ENCODE results near the gene RUNX1. TPM values are rescaled to one million over a fixed set of nuclear protein-coding genes. Genes with fewer than 3 reads are reported as not detected.

RUNX1 gene
- polyA plus RNA-seq, 1 donor: 3.0 TPM

DNA sequence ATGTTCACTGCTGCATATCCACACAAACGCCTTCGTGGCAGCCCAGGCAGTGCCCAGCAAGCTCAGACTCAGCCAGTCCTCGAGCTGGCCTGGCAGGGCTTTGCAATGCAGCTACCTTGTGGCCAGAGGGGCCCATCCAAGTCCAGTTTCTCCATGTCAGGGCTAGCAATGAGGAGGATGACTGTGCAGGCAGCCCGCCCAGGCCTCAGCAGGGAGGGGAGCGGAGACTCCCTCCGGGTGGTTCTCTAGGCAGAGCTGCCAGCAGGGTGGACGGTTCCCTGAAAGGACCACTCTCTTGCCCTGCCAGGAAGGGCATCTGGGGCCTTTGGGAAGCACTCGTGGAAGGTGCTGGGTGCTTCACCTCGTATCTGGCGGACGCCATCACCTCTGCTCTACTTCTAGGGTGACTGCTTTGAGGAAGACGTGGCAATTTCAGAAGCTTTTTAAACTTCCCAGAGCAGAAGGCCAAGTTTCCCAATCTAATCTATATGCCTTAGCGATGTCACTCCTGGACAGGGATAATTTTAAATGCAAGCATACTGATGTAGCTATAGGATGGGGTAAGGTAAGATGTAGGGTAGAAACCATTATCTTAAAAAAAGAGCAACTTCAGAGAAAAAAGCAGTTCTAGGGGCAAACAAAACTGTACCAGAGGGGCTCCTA is 56.2 kb downstream of the RUNX1 start:
- no peak for DNase-seq

DNA sequence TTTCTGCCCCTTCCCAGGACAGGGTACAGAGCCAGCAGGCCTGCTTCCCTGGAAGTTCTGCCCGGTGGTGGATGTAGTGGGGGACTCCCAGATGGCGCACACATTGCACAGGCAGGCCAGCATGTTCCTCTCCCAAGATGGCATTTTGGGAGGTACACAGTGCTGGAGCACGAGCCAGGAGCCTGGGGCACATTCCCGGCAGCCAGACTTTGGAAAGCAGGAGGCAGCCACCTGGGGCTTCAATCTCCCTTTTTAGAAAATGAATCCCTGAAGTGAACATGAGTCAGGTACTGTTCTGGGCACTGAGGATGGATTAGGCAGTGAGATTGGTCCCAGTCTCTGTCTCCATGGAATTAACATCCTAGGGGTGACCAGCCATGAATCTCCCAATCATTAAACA is 56.9 kb downstream of the RUNX1 start:
- DNase-seq: no peak

DNA sequence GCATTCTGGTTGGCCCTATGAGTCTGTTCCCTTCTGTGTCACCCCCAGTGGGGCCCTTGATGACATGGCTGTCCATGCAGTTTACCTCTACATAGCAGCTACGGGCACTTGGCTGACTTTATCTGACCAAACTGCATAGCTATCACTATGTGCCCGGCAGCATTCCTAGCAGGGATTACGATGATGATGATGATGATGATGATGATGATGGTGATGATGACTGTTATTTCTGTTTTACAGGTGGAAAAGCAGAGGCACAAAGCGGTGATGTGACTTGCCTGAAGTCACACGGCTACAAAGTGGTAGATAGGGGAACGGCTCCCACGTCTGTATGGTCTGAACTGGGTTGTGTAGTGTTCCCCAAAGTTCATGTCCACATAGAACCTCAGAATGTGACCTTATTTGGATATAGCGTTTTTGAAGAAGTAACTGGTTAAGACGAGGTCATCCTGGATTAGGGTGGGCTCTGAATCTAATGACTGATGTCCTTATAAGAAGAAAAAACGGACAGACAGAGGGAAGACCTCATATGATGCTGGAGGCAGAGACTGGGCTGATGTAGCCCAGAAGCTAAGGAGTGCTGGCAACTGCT is 57.6 kb downstream of the RUNX1 start:
- no peak for DNase-seq

DNA sequence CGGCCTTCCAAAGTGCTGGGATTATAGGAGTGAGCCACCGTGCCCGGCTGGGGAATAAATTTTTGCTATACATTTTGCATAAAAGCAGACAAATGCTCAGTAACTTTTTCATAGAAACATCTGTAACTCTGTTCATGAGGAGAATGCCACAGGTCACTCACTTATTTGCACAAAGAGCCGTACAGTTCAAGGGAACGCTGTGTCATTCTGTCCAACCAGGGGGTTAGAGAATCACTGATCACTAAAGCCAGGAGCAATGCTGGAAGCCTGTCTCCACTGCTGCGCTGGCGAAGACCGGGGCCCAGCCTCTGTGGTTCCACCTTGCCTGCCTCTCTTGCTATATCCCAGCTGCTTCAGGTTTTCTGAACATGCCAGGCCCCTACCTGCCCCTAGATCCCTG is 58.3 kb downstream of the RUNX1 start:
- DNase-seq: no peak

DNA sequence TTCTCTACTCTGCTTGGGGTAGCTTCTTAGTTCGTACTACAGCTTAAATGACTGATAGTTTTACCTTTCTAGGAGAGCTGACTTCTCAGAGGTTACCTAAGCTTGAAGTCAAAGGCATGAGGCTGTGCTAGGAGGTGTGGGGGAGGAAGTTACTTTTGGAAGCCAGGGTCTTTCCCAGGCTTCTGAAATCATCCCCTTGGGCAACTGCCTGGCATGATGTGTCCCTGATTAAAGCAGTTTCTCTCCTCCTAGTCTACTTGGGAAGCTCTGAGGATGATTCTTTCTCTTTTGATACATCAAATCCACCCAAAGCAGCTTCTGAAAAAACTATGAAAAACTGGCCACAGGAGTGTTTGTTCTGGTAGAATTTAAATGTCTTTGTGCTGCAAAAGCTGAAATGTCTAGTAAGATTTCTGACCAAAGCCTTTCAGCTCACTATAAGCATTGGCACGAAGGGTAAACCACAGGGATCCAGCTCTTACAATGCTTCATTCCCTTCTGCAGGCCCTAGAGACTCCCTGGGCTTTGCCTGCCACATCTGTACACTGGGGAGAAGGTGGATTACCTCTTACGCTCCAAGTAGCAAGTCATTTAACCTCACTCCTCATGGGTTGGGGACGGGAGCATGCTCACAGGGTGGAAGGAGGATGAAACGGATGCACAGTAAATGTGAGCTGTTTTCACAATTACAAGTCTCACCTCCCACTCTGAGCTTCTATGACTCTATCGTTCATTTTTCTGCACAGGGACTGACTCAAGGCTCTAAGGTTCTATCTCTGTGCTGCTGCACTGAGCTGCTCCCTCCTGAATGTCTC is 59.6 kb downstream of the RUNX1 start:
- DNase-seq: no peak

DNA sequence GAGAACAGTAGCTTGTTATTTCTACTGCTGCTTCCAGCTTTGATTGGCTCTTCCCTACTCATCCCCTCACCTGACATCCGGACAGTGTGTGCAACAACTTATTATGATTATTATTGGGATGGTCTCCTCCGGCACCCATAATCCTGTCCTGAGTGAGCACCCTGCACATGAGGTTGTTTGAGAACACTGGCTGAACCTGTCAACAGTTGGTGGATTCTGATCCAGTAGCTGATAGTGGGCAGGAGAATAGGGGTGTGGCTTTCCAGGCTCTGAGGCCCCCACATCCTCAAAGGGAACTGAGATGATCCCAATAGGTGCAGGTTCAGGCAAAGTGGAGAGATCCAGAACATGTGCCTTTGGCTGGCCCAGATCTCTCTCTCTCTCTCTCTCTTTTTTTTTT is 60.5 kb downstream of the RUNX1 start:
- no peak for DNase-seq

DNA sequence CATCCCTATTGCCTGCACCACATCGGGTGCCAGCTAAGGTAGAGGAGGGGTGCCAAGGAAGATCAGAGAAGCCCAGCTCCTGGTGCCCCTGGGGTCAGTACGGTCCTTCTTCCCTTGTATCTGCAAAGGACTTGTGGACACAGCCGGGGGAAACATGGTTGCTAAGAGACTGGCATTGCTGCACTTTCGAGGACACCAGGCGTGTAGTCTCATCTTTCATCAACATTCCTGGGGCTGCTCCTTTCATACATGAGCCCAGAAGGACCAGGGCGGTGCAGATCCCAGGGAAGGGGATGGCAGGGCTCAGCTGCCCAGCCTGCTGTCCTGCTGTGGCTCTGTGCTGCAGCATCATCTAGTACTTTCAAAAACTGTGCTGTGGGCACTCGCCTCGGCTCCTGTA is 61.0 kb downstream of the RUNX1 start:
- peak; percentile 51 for DNase-seq

DNA sequence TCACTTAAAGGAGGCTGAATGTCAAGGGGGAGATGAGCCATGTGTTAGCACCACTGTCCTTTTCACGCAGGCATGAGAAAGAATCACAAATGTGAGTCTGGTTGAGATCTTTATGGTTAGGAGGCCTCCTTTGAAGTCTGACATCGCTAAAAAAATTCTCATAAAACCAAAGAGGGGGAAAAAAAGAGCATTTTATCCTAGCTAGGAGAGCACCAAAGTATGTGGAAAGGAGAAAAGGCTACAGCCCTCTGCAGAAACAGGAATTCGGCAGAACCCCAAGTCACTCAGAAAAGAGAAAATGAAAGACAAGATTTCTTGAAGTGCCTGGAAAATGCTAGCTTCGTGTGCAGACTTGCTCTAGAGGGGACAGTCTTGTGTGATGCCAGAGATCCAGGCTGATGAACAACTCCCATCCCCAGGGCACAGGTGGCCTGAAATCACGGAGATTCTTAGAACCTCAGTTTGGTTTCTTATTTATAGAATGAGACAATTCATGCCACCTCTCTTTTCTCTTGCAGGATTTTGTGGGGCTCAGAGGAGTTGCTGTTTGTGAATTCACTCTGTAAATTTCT is 61.5 kb downstream of the RUNX1 start:
- no peak for DNase-seq

DNA sequence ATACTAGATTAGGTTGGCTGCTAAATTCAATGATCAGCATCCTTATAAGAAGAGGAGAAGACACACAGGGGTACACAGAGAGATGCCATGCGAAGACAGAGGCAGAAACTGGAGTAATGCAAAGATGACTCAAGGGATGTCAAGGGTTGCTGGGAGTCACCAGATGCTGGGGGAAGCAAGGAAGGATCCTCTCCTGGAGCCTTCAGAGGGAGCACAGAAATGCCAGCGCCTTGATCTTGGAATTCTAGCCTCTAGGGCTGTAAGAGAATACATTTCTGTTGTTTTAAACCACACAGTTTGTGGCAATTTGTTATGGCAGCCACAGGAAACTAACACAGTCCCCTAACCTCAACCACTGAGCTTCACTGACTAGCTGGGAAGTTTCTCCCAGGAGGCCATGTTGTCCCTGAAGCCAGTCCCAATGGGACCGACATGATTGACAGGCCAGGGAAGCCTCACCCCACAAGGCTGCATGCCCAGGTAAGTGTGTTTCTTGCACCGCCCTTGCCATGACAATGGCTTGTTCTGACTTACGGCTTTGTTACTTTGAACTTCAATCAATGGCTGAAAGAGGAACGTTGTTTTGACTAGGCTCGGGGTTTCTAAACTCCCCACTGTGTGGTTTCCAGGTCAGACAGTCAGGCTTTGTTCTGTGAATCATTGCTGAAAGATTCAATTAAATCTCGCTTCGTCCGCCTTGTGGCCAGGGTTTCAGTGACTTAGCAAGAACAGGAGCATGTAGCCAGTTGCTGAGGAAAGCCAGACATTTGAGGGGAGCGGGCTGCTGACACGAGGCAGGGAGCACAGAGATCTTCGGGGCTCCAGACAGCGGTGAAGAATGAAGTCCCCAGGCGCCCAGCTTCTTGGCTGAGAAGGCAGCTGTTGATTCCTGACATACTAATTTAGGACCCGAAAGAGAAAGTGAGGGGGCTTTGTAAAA is 62.3 kb downstream of the RUNX1 start:
- DNase-seq: no peak

DNA sequence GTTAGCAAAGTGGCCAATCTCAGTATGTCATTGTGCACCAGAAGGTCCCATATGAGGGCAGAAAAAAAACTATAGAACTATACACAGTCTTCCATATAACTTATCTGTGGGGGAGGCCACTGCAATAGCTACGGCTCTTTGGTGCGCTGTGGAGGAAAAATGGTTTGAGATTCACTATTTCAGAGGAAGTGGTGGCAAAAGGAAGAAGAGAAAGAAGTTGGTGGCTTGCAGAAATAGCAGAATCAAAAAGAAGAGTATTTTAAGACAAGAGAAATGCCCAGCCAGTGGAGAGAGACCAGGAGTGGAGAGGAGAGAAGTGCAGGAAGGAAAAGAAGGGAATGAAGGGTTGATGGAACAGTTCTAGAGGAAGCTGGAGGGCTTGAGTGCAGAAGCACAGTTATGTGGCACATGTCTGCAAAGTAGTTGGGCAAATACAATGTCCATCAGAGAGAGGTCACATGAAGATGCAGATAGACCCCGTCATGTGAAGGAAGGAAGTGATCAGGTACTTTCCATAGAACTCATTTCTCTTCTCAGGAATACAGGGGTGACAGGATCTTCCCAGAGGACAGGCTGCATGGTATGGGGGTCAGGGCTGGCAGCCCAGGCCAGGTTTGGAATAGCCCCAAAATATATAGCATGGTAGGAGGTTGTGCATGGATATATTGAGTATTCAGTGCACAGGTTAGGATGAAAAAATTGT is 64.6 kb downstream of the RUNX1 start:
- DNase-seq: no peak

DNA sequence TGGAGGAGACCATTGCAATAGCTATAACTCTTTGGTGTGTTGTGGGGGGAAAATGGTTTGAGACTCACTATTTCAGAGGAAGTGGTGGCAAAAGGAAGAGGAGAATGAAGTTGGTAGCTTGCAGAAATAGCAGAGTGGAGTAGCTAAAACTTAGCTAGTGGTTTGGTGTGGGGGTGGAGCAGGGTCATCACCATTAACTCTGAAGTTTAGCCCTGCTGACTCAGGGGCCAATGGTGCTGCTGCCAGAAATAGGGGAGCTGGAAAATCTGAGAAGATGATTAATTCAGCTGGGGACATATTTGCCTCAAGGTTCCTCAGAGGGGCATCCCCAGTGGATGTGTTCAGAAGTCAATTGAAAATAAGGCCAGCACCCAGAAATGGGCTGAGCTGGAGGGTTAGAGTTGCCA is 65.4 kb downstream of the RUNX1 start:
- DNase-seq: no peak

DNA sequence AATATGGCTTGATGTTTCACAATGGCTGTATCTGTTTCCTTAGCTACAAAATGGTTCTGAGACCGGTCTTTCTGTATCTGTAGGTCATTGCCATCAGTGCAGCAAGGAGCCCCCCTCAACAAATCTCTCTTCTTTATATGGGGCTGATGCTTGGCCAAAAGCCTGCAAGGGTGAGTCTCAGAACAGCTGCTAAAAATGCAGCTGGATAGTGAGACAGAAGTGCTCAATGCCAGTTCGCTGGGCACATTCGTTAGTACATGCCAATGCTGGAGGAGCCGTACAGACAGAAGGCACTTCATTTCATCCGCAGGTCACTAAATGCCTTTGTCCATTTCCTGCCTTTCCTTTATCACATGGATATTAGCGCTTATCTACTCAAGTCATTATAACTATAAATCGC is 67.3 kb downstream of the RUNX1 start:
- no peak for DNase-seq

DNA sequence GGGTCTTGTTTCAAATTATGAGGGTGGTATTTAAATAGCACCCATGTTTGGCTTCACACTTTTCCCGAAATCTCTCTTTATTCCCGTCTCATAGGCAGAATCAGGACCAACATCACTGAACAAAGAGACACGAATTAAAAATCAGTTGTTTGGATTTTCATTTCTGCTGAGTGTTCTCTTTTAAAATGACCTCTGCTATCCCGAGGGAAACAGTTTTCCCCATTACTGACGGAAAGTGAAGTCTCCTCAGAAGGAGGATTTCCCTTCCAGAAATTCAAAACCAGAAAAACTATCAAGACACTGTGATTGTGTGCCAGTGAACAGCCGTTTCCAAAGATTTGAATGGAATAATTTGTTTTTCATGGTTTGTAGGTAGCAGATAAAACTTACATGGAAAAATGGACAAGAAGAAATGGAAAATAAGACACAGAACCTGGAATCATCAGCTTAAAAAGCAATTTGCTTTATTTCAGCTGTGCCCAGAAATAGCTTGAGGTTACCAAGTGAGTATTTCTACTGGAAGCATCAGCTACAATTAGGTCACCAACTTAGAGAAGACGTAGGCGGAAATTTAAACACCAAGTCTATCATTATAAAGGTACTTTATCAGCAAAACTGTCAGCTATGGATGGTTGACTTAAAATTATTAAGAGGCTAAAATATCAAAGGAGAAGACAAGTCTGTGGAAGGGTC is 68.5 kb downstream of the RUNX1 start:
- DNase-seq: no peak

DNA sequence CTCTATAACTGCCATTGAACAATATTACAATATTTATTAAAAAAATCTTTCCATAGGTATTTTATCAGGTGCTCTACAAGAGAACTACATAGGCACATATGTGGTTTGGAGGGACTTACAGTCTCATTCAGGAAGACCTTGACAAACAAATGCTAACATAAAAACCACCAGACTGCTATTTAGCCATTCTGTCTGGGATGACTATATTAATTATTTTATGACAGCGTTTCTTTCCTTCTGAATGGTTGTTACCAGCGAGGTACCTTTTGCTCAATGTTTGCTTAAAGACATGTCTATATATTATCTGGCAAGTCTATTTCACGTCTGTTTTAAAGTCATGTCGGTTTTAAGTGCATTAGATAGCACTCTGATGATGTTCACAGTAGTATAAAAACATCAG is 69.7 kb downstream of the RUNX1 start:
- no peak for DNase-seq

DNA sequence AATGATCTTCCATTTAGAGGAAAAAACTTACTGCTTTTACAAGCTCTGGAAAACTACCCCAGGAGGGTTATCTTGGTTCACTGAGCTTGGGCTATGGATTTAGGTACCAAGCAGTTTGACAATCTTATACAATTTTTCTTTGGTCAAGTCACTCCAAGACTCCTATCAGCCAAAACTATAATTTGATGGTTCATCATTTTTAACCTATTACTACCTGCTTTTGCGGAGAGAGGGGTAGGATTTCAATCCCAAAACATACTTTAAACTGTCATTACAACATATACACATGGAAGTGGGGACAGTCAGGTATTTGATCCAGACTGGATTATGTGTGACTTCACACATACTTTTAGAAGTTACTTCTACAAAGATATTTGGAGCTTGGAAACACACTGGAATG is 71.8 kb downstream of the RUNX1 start:
- DNase-seq: no peak

DNA sequence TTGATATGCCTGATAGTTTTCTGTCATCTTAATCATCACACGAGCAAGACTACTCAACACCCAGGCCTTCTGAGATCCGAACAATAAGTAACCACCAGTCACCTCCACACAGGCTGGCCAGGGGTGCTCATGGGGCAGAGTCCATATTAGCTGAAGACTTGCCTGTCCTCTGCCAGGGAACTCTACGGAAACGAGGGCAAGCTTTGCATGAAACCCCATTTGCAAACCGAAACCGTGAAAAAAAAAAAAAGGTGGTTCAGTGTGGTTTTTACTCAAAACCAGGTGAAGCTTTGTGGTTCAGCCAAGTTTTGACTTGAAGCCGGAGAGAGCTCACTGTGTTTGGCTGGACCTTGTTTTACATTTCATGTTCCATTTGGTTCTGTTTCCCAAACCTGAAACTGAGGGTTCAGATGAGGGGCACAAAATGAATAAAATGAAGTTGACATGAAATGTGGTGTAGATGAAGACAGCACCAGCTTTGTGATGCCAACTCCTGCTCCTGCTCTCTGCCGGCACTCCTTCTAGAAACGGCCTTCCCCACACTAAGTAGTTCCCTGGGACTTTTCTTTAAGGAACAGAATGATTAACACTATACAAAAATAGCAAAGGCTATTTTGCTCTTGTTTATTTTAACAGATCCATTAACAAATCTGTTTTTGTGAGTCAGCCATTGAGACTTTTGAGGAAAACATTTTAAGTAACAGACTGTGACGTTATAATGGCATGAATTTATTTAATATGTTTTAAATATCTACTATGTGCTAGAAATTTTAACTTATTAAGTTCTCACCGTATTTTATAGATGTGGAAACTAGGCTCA is 74.7 kb downstream of the RUNX1 start:
- DNase-seq: no peak

DNA sequence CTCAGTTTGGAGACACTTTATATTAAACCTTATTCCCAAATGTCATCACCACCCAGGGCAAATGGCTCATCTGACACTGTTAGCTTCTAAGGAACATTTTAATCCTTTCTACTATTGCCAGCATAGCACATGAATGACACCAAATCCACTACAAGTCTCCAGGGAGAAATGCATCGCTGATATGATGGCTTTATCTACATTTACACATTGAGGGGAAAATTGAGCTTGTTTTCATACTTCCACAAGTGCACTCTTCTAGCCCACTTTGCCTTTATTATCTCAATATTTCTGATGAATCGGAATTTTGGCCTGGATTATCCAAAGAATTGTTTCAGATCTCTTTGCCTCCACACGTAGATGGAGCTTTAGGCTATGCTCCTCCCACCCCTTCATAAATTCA is 75.4 kb downstream of the RUNX1 start:
- no peak for DNase-seq

DNA sequence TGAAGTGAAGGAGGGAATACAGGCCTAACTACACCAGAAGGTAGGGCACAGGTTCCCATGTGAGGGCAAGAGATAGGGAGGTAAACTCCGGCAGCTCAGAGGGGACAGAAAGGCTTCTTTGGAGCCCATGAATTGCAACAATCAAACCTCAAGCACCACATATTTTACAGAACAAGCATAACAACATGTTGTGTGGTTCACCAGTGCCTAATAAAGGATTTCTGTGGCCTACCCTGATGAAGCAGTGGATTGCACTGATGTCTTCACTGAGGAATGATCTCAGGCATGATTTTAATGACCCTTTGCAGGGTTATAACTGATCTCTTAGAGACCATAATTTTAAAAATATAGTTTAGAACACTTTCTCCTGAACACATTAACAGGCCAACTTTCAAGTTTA is 77.4 kb downstream of the RUNX1 start:
- no peak for DNase-seq

DNA sequence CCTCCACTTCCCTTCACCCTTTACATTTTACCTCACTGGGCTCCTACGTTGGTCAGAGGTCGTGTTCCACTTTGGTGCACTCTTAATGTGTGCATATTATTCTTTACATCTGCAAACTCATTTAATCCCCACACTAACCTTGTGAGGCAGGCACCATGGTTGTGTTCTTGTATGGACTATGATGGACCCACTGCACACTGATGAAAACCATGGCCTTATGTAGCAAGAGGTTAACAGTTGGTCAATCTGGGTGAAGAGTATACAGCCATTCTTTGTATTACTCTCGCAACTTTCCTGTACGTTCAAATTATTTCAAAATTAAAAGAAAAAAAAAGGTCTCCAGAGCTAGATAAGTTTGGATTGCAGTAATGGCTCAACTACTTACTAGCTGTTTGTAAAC is 78.5 kb downstream of the RUNX1 start:
- no peak for DNase-seq

DNA sequence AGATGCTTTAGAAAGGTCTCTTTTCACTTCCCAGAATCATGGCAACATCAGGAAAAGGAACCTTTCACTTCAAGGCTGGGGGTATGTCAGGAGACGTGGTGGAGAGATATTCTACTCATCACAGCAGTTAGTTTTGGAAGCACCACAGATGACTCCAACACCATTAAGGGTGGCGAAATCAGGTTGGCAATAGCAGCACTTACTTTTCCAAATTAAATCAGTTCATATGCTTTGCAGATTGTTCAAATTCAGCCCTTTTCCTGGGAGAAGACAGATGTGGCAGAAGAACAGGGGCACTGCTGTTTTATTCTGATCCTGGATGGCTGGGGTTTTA is 79.0 kb downstream of the RUNX1 start:
- DNase-seq: no peak
